Right kidney (tissue), 1 donor: ENCODE measurements around the gene OMP.
A peak's percentile ranks its signal among the peaks of the same experiment; 100 is the strongest.
"Not testable (repeated sequence)": the region's sequence is repeated elsewhere in the genome, so short reads cannot be mapped to it uniquely, and the experiment has no call there.

ENCODE experiments used
- DNase-seq: peaks from one replicate; pipeline ENCODE4 v3.0.0-alpha.2; 2016

The OMP gene

GRCh38 chr11:77087723-77088225 lies 14.9 kb upstream of the OMP start:
- DNase-seq: no peak

DNA sequence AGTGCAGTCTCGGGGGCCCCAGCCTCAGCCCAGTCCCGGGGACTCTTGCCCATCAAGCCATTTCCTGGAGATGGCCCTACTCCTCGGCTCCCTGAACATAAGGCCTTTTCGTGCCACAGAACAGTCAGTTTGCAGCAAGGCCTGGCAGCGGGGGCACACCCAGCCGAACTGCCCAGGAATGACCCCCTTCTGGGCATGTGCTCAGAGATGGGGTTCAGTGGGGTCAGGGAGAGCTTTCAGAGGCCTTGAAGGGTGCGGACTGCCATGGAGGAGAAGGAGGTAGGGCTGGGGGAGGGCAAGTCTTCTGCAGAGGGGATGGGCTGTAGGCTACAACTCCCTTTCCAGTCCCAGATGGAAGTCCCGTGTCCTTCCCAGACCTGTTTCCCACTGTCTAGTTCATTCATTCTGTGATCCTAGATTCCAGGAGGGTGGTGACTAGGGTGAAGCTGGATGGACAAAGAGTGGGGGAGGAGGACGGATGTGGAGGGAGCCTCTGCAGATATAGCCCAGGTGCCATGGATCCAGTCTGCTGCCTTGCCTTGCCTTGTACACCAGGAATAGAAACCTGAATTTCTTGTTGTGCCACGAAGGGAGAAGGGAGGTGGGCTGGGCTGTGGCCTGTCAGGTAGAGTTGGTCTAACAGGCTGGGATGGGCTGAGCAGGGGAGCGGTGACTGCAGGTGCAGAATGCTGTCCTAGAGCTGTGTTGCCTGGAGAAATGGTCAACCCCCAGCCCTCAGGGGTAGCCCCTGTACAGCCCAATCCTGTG lies 14.2 kb upstream of the OMP start:
- peak; percentile 36 for DNase-seq

DNA sequence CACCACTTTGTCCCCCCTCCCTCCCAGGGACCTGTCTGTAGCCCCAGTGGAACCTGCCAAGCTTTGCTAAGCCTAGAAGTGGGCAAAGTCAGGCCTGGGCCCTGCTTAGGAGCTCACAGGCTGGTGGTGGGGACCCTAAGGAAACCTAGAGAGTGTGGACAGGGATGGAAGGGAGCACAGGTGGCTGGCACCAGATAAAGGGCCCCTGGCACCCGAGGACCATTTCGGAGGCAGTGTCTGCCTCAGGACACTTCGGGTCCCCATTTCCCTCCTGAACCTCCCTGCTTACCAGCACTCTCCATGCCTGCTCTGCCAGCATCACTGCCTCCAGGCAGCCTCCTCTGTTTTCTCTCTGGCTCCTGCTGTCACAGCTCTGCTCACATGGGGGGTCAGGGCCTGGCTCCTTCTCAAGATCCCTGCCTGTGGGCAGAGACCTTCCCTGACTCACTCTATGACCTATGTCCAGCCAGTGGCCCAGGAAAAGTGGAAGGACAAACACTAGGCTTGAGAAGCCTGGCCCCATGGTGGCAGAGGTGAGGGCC lies 13.6 kb upstream of the OMP start:
- no peak for DNase-seq

GRCh38 chr11:77090046-77090372 lies 12.6 kb upstream of the OMP start:
- no peak for DNase-seq

- no peak for DNase-seq
Measured at GRCh38 chr11:77090373-77091111, 12.1 kb upstream of the OMP start.

DNA sequence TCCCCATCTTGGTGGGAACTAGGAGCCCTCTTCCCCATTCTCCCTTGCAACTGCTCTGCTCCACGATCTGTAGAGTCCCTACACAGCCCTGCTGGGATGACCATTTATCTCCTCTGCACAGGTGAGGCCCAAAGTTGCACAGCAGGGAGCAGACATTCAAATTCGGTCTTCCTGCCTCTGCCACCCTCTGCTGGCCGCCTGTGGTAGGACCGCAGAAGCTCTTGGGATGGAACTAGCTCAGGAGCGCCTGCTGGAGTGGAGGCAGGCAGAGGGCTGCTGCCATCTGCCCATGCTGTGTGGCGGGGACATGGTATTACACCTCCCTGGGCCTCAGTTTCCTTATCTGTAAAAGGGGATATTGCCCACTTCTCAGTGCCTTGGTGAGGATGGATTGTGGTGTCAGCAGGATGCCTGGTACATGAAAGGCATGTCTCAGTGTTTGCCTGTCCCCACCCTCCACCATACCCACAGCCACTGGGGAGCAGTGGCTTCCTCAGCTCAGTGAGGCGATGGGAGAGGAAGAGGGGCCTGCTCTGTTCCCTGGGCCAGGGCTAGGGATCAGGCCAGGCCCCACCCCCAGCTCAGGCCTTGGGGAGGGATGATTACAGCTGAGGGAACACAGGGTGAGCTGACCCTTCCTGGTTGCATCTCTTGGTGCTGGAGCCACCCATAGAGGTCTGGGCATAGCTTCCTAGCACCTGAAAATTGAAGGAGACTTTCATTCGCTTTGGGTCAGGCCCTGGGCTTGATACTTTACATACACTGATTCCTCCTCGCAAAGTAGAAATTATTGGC lies 11.3 kb upstream of the OMP start:
- DNase-seq: peak; percentile 47

- no peak for DNase-seq
Measured at GRCh38 chr11:77092382-77092781, 10.3 kb upstream of the OMP start.

DNA sequence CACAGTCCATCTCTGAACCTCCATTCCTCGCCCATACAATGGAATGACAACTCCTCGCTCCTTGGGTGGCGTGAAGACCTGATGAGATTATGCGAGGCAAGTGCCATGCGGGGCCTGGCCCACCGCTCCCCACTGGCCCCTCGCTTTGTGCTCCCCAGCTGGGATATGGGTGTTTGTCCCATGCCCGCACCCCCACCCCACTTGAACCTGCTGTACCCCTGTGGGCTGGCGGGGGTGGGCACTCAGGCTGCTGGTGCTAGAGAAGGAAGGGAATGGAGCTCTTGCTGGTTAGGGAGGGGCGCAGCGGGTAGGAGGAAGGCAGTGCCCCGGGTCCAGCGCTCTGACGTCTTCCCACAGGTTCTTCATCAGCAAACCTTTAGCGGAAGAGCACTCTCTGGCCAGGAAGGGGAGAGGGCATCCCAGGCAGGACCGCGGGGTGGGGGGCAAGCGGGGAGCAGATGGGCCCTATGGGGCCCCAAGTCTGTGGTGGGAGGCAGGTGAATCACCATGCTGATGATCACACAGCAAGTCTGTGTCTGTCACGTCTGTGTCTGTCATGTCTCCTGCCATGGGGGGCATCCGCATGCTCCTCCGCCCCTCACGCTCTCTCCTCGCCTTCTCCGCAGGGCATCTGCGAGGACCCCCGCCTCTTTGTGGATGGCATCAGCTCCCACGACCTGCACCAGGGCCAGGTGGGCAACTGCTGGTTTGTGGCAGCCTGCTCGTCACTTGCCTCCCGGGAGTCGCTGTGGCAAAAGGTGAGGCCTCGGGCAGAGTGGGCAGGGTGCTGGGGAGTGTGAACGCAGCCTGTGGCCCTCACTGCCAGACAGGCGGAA lies 9.4 kb upstream of the OMP start:
- no peak for DNase-seq

GRCh38 chr11:77093987-77094840 lies 8.4 kb upstream of the OMP start:
- DNase-seq: no peak

- no peak for DNase-seq
Measured at GRCh38 chr11:77094841-77095365, 7.7 kb upstream of the OMP start.

- DNase-seq: no peak
Measured at GRCh38 chr11:77095551-77096490, 6.8 kb upstream of the OMP start.

- no peak for DNase-seq
Measured at GRCh38 chr11:77096591-77097019, 6.0 kb upstream of the OMP start.

GRCh38 chr11:77097180-77097579 lies 5.5 kb upstream of the OMP start:
- DNase-seq: not testable (repeated sequence)

- DNase-seq: no peak
Measured at GRCh38 chr11:77100166-77101042, 2.2 kb upstream of the OMP start.

- no peak for DNase-seq
Measured at GRCh38 chr11:77101043-77101537, 1.6 kb upstream of the OMP start.

DNA sequence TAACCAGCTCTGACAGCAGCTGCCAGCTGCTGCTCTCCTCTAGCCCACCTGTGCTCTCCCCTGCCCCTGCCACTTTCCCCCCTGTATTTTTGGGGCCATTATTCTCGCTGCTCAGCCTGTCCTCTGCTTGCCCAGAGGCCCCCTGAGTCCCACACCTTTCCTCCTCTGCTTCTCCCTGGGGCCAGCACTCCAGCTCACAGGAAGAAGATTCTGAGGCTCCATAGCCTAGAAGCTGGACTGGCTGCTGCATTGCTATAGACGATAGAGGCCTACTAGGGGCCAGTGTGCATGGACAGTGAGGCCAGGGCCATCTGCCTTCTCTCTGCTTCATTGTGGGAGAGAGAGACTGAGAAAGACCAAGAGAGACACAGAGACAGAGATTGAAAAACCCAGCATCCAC lies 679 bp downstream of the OMP start:
- no peak for DNase-seq

- no peak for DNase-seq
Measured at GRCh38 chr11:77104727-77105126, 2.1 kb downstream of the OMP start.

- DNase-seq: no peak
Measured at GRCh38 chr11:77106321-77106720, 3.7 kb downstream of the OMP start.
